Measurements from ENCODE around the gene COBLL1. TPM values are rescaled to one million over a fixed set of nuclear protein-coding genes. Genes with fewer than 3 reads are reported as not detected.

Gene COBLL1
- total RNA-seq, 1 donor from 2014 or later: 1.0 TPM

DNA sequence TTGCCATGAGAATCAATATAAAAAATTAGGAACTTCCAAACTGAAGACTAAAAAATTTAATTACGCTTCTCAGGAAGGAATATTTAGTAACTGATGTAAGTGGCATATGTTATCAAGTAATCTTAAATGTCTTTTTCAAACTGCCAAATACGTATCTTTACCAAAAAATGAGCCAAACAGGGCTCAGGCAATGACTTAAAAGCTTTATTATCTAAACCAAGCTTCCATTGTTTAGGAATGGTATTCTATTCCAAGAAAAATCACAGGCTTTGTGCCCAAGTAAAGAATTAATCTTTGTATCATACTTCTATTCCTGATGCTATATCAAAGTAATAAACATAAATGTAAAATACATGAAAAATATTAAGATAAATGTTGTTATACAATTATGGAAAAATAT is 148.7 kb downstream of the COBLL1 start:
- Histone ChIP-seq H3K79me2 (ENCODE audit: low read depth) (no peaks in the 10 kb centered on the region), H3K4me2 (no peak overlapping the region), H3K27me3 (no peaks in the 10 kb centered on the region), H3F3A (ENCODE audit: low read depth) (no peaks in the 10 kb centered on the region), H2AFZ (replicated peaks) (no peak overlapping the region), H4K20me1 (ENCODE audit: low read depth) (no peaks in the 10 kb centered on the region), H3K9ac (no peak overlapping the region), H3K36me3 (no peaks in the 10 kb centered on the region), H3K4me3 (no peak overlapping the region), H3K4me1 (no peaks in the 10 kb centered on the region), H3K27ac (no peak overlapping the region), H3K9me3 (ENCODE audit: low read depth) (no peaks in the 10 kb centered on the region)
- Mint-ChIP-seq H3K27ac (no peak overlapping the region), H3K4me3 (no peak overlapping the region), H3K27me3 (ENCODE audit: insufficient read depth, low read depth) (no peaks in the 10 kb centered on the region), H3K9me3 (no peaks in the 10 kb centered on the region), H3K36me3 (peaks cover 3% of the 10 kb centered on the region), H3K4me1 (peaks cover 3% of the 10 kb centered on the region)
- no peak for TF ChIP-seq EZH2 (IDR thresholded peaks at IDR 0.05)
- TF ChIP-seq, protein P1, sequence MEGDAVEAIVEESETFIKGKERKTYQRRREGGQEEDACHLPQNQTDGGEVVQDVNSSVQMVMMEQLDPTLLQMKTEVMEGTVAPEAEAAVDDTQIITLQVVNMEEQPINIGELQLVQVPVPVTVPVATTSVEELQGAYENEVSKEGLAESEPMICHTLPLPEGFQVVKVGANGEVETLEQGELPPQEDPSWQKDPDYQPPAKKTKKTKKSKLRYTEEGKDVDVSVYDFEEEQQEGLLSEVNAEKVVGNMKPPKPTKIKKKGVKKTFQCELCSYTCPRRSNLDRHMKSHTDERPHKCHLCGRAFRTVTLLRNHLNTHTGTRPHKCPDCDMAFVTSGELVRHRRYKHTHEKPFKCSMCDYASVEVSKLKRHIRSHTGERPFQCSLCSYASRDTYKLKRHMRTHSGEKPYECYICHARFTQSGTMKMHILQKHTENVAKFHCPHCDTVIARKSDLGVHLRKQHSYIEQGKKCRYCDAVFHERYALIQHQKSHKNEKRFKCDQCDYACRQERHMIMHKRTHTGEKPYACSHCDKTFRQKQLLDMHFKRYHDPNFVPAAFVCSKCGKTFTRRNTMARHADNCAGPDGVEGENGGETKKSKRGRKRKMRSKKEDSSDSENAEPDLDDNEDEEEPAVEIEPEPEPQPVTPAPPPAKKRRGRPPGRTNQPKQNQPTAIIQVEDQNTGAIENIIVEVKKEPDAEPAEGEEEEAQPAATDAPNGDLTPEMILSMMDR (IDR thresholded peaks at IDR 0.05): no peak
- TF ChIP-seq EZH2phosphoT487 (IDR thresholded peaks at IDR 0.05): no peak
- DNase-seq (ENCODE audit: low spot score): no peak

DNA sequence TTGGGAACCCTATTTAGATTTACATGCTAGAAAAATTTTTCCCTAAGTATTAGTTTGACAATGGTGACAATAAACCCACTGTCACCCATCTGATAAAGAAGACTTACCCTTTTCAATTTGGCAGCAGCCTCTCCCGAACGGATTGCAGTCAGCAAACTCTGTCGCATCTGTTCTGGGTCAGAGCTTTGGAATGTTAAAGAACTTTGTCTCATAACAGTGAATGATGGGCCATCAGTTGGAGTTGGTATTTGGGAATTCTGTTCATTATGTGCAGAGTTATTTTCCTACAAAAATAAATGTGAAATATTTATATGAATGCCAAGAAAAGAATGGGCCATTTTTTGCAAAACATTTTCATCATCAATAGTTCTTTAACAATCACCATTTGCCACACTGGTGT is 149.5 kb downstream of the COBLL1 start:
- no peak overlapping the region for H3K27ac ChIP-seq
- H2AFZ ChIP-seq (replicated peaks): no peak overlapping the region
- no peak overlapping the region for H3K4me3 ChIP-seq
- peaks cover 3% of the 10 kb centered on the region for H3K4me1 Mint-ChIP-seq
- no peak overlapping the region for H3K27ac Mint-ChIP-seq
- no peaks in the 10 kb centered on the region for H3K79me2 ChIP-seq (ENCODE audit: low read depth)
- H3K36me3 ChIP-seq: no peaks in the 10 kb centered on the region
- H3K4me1 ChIP-seq: no peaks in the 10 kb centered on the region
- no peaks in the 10 kb centered on the region for H3K9me3 ChIP-seq (ENCODE audit: low read depth)
- TF ChIP-seq EZH2 (IDR thresholded peaks at IDR 0.05) (no peak), EZH2phosphoT487 (IDR thresholded peaks at IDR 0.05) (no peak)
- TF ChIP-seq, protein P1 (IDR thresholded peaks at IDR 0.05): no peak
- H3K9me3 Mint-ChIP-seq: no peaks in the 10 kb centered on the region
- no peaks in the 10 kb centered on the region for H3F3A ChIP-seq (ENCODE audit: low read depth)
- no peak overlapping the region for H3K4me3 Mint-ChIP-seq
- no peaks in the 10 kb centered on the region for H3K27me3 Mint-ChIP-seq (ENCODE audit: insufficient read depth, low read depth)
- H3K36me3 Mint-ChIP-seq: peaks cover 3% of the 10 kb centered on the region
- no peaks in the 10 kb centered on the region for H4K20me1 ChIP-seq (ENCODE audit: low read depth)
- no peak for DNase-seq (ENCODE audit: low spot score)
- H3K9ac ChIP-seq: no peak overlapping the region
- H3K27me3 ChIP-seq: no peaks in the 10 kb centered on the region
- no peak overlapping the region for H3K4me2 ChIP-seq

DNA sequence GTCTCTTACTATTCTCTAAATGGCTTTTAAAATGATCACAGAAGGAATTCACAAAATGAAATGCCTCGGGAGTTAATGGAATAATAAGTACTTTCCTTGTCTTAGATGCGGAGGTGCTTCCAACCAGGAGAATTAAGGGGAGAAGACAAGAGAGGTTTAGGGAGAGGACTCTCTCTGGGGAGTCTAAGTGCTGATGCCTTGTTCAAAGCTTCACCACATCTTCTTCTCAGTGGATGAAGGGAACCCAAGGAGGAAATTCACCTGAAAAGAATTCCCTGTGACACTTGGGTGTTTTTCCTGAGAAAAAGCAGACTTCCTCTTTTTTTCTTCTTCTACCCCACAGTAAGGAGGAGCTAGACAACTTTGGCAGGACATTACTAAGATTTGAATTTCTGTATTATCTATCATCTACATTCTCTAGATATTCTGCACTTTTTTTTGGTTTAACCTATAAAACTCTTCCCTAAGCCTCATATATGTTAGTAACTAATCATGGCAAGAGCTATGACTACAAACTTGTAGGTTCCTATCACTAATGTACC is 150.2 kb downstream of the COBLL1 start:
- H3K27ac Mint-ChIP-seq: no peak overlapping the region
- H3K27me3 Mint-ChIP-seq (ENCODE audit: insufficient read depth, low read depth): no peaks in the 10 kb centered on the region
- no peaks in the 10 kb centered on the region for H3F3A ChIP-seq (ENCODE audit: low read depth)
- no peak for TF ChIP-seq EZH2phosphoT487 (IDR thresholded peaks at IDR 0.05)
- TF ChIP-seq, protein P1 (IDR thresholded peaks at IDR 0.05): no peak
- TF ChIP-seq EZH2 (IDR thresholded peaks at IDR 0.05): no peak
- H3K4me2 ChIP-seq: no peak overlapping the region
- H2AFZ ChIP-seq (replicated peaks): no peak overlapping the region
- no peaks in the 10 kb centered on the region for H3K79me2 ChIP-seq (ENCODE audit: low read depth)
- H3K9me3 ChIP-seq (ENCODE audit: low read depth): no peaks in the 10 kb centered on the region
- no peak overlapping the region for H3K27ac ChIP-seq
- H3K4me1 Mint-ChIP-seq: peaks cover 3% of the 10 kb centered on the region
- peaks cover 3% of the 10 kb centered on the region for H3K36me3 Mint-ChIP-seq
- DNase-seq (ENCODE audit: low spot score): no peak
- no peaks in the 10 kb centered on the region for H3K27me3 ChIP-seq
- H4K20me1 ChIP-seq (ENCODE audit: low read depth): no peaks in the 10 kb centered on the region
- H3K4me3 ChIP-seq: no peak overlapping the region
- no peaks in the 10 kb centered on the region for H3K4me1 ChIP-seq
- no peak overlapping the region for H3K4me3 Mint-ChIP-seq
- no peak overlapping the region for H3K9ac ChIP-seq
- no peaks in the 10 kb centered on the region for H3K9me3 Mint-ChIP-seq
- no peaks in the 10 kb centered on the region for H3K36me3 ChIP-seq

All from neural progenitor cell (in vitro differentiated cells).